Lower leg skin (tissue), 4 donors: ENCODE measurements around the gene ARHGAP25. TPM values are rescaled to one million over a fixed set of nuclear protein-coding genes. Genes with fewer than 3 reads are reported as not detected.

Experiments
- DNase-seq, 2 donors: peaks; one replicate each; pipeline ENCODE4 v3.0.0-alpha.2; 2019; ENCODE audit warnings: low spot score in 2 of 2
- H3K4me3 ChIP-seq: fragments of 200-600 bp; sonication (generic); 2 replicates; pipeline ENCODE4 v1.5.1; 2017; ENCODE audit warnings: mild to moderate bottlenecking, low read depth; ENCODE audit not compliant: poor library complexity, severe bottlenecking
- CTCF ChIP-seq, 3 donors: fragments of 450-650 bp; IDR thresholded peaks; one replicate each; pipeline ENCODE4 v1.5.1; 2016; ENCODE audit warnings: antibody characterized with exemption in 3 of 3, mild to moderate bottlenecking in 3 of 3, moderate library complexity in 2 of 3
- POLR2A ChIP-seq, 2 donors: fragments of 450-650 bp; IDR thresholded peaks; one replicate each; pipeline ENCODE4 v1.6.1; 2016 to 2017; ENCODE audit warnings: antibody characterized with exemption in 2 of 2, mild to moderate bottlenecking in 1 of 2, moderate library complexity in 1 of 2
- WGBS, 2 donors: methylation state at CpG; one replicate each; pipeline ENCODE4 v1.1.5; 2018; 5-methylcytosine and 5-hydroxymethylcytosine counted together
- intact Hi-C: fragments of 100-400 bp; cut with DNase I; formaldehyde crosslinking; loops from one replicate; pipeline ENCODE4 v1.15.0; 2023; ENCODE audit warnings: low total_unique reads
- total RNA-seq, 4 donors: library from RNA; depleted of rRNA; stranded (reverse); fragments of >200 nt; gene quantifications; one replicate each; pipeline ENCODE4 v1.1.0, GENCODE V29; 2016

The ARHGAP25 gene
- total RNA-seq, 4 donors from 2014 or later, result 3.3 to 9.6 (median 4.9) TPM

DNA sequence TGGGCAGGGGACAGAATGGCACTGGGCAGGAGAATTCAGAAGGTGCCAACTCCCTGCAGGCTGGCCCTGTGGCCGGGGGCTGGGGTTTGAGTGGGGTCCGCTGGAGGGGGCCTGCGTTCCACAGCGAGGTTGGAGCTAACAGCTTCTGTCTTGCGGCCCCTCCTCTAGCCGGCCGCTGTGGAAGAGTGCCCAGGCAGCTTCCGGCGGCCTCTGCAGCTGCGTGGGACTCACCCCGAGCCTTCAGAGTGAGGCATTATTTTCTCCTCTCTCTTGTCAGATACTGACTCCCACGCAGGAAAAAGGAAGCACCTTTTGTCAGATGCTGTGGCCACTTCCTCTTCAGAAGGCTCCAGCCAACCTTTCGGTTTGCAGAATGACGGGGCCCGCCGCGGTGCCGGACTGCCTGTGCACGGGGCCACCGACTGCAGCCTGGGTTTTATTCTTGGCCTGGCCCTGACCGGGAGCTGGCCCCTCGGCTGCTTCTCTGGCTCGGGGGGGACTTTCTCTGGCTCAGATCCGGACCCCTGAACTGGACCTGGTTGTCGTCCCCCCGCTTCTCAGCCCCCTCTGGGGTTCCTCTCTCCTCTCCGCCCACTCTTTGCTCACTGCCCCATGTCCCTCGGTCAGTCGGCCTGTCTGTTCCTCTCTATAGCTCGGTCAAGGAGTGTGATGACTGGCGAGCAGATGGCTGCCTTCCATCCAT, 40.1 kb downstream of the ARHGAP25 start:
- peak overlapping the region; percentile 15 for H3K4me3 ChIP-seq
- 72 to 78% methylated on average over 30 of the region's 31 CpGs for WGBS, 2 donors
- intact Hi-C loops, result no loop called here
- DNase-seq, result peak; percentile 43 to 93
- TF ChIP-seq CTCF (IDR thresholded peaks at IDR 0.05) (no peak), POLR2A (IDR thresholded peaks at IDR 0.05) (no peak)

DNA sequence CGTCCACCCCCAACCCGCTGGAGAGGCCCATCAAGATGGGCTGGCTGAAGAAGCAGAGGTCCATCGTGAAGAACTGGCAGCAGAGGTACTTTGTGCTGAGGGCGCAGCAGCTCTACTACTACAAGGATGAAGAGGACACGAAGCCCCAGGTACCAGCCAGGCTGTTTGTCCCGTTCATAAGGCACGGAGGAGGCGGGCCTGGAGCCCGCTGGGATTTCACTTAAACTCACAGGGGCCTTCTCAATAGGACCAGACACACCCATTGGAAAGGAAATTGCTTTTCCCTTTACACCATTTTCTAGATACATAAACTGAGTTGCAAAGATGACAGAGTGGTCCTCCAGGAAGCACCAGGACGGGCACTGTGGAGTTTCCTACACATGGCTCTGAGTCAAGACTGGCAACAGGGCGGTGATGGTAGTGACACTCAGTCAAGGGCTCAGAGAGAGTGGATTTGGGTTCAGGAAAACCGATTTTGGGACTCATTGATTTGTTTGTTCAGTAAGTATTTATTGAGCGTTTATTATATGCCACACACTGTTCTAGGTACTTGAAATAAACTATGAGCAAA, 40.7 kb downstream of the ARHGAP25 start:
- H3K4me3 ChIP-seq, result peak overlapping the region; percentile 15
- 72 to 86% methylated on average over 13 of the region's 13 CpGs for WGBS, 2 donors
- TF ChIP-seq CTCF (IDR thresholded peaks at IDR 0.05) (no peak), POLR2A (IDR thresholded peaks at IDR 0.05) (no peak)
- intact Hi-C loops, result no loop called here
- no peak for DNase-seq

DNA sequence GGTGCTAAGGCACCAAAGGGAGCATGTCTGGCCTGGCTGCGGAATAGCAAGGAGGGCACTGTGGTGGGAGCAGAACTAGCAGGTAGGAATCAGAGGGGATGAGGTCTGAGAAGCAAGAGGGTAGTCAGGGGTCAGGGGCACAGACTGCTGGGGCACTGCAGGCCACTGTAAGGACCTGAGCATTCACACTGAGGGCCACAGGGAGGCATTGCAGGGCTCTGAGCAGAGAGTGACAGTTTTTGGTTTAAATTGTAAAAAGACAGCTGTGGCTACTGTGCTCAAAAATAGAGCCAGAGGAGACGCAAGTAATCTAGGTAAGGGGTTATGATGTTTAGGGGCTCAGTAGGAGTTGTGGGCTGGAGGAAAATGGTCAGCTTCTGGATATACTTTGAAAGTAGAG, 41.5 kb downstream of the ARHGAP25 start:
- DNase-seq, result no peak
- TF ChIP-seq POLR2A (IDR thresholded peaks at IDR 0.05), result no peak
- TF ChIP-seq CTCF (IDR thresholded peaks at IDR 0.05), result no peak
- intact Hi-C loops, result no loop called here
- 72 to 77% methylated on average over 2 of the region's 2 CpGs for WGBS, 2 donors
- no peak overlapping the region for H3K4me3 ChIP-seq

DNA sequence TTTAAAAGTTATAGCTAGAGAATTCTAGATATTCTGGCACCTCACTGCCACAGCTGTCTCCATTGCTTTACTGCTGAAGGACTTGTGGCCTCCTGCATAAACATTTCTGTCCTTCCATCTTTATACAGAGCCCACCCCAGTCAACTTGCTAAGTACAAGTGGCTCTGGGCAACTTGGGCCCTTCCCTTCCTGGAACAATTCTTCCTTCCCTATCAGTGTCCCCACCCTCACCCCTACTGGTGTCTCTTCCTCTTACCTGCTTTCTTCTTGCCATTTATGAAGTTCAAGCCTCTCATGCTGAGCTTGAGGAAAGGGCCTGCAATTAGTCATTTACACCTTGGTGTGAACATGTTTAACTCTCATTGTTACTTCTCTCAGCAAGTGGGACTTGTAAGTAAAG, 45.0 kb downstream of the ARHGAP25 start:
- intact Hi-C loops, result no loop called here
- no peak overlapping the region for H3K4me3 ChIP-seq
- no peak for DNase-seq
- no peak for TF ChIP-seq POLR2A (IDR thresholded peaks at IDR 0.05)
- TF ChIP-seq CTCF (IDR thresholded peaks at IDR 0.05), result no peak

DNA sequence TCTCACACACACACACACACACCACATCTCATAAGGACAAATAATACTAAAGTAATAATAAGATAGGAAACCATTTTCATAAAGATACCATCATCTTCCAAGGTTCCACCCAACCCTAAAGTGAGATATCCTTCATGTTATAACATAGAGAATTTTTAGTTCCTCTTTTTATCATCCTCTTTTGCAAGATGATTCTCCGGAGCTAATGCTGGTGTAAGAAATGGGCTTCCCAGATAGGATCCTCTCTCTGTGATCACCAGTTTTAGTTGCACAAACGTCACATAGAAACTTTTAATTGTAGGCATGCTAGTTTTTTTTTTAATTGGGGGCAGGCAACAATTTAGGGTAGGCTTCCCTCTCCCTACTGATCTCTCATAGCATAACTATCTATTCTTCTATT, 49.6 kb downstream of the ARHGAP25 start:
- H3K4me3 ChIP-seq, result no peak overlapping the region
- intact Hi-C loops, result no loop called here
- no peak for DNase-seq
- 71 to 79% methylated on average over 2 of the region's 2 CpGs for WGBS, 2 donors
- TF ChIP-seq POLR2A (IDR thresholded peaks at IDR 0.05) (no peak), CTCF (IDR thresholded peaks at IDR 0.05) (no peak)

DNA sequence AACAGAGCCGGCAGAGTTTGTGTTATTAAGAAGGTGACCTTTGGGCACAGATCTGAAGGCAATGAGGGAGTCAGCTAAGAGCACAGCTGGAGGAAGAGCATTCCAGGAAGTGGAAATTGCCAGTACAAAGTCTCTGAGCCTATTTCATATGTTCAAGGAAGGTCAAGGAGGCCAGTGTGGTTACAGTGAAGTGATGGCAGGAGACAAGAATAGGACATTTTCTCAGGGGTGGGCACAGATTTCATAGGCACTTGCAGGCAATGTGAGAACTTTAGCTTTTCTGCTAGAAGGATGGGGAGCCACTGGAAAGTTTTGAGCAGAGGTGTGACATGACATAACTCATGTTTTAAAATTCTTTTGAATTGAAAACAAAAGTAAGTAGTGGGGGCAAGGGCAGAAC, 50.3 kb downstream of the ARHGAP25 start:
- 45 to 73% methylated on average over 1 of the region's 1 CpG for WGBS, 2 donors
- H3K4me3 ChIP-seq, result no peak overlapping the region
- TF ChIP-seq CTCF (IDR thresholded peaks at IDR 0.05), result no peak
- intact Hi-C loops, result no loop called here
- DNase-seq, result no peak
